PC-3 (cell line): ENCODE measurements around the gene KIAA0930. TPM values are rescaled to one million over a fixed set of nuclear protein-coding genes. Genes with fewer than 3 reads are reported as not detected.

ENCODE experiments used
- ATAC-seq: fragments of 200-7000 bp; cut with Tn5 transposase; 2 replicates; pipeline ENCODE4 v1.9.1; 2020; ENCODE audit warnings: mild to moderate bottlenecking, moderate library complexity
- BruUV-seq: library from RNA; stranded (reverse); fragments of 400-500 nt; replicated peaks from 2 replicates; lab custom pipeline; 2021; lab: Mats Ljungman, UMichigan
- CTCF ChIA-PET: fragments of 300-600 bp; sonication (Branson Sonifier 250); formaldehyde crosslinking; loops from one replicate; lab custom pipeline; 2022; ENCODE audit warnings: antibody characterized with exemption; lab: Charles Lee
- POLR2A ChIA-PET: fragments of 300-600 bp; sonication (Branson Sonifier 250); formaldehyde crosslinking; loops from one replicate; lab custom pipeline; 2022; ENCODE audit warnings: antibody characterized with exemption; ENCODE audit not compliant: unreplicated experiment; lab: Charles Lee
- DNase-seq: peaks from one replicate; pipeline ENCODE4 v3.0.0-alpha.2; 2015
- H2AFZ ChIP-seq: fragments of 300-600 bp; sonication (generic); 2 replicates; pipeline ENCODE4 v1.6.0; 2016; ENCODE audit warnings: antibody characterized with exemption, low read length
- H3F3A ChIP-seq: fragments of 300-600 bp; sonication (generic); one replicate; pipeline ENCODE4 v1.6.0; 2017; ENCODE audit warnings: antibody characterized with exemption, low read length, control low read depth, mild to moderate bottlenecking; ENCODE audit not compliant: unreplicated experiment
- H3K27ac ChIP-seq: fragments of 300-600 bp; sonication (generic); 2 replicates; pipeline ENCODE4 v1.5.1; 2016; ENCODE audit warnings: mild to moderate bottlenecking, low read length
- H3K27me3 ChIP-seq: fragments of 300-600 bp; sonication (generic); 2 replicates; pipeline ENCODE4 v1.6.1; 2016; ENCODE audit warnings: low read length, mixed read lengths
- H3K36me3 ChIP-seq: fragments of 300-600 bp; sonication (generic); 2 replicates; pipeline ENCODE4 v1.6.1; 2016; ENCODE audit warnings: low read depth, mixed run types, low read length, mixed read lengths
- H3K4me1 ChIP-seq: fragments of 300-600 bp; sonication (generic); 2 replicates; pipeline ENCODE4 v1.5.1; 2016; ENCODE audit warnings: low read length; ENCODE audit not compliant: insufficient read depth
- H3K4me2 ChIP-seq: fragments of 300-600 bp; sonication (generic); 2 replicates; pipeline ENCODE4 v1.6.0; 2016; ENCODE audit warnings: low read length
- H3K4me3 ChIP-seq: fragments of 300-600 bp; sonication (generic); 2 replicates; pipeline ENCODE4 v1.5.1; 2016; ENCODE audit warnings: mild to moderate bottlenecking, low read length, mixed read lengths
- H3K79me2 ChIP-seq: fragments of 300-600 bp; sonication (generic); 2 replicates; pipeline ENCODE4 v1.6.1; 2017; ENCODE audit warnings: low read length, mixed read lengths
- H3K9ac ChIP-seq: fragments of 300-600 bp; sonication (generic); 2 replicates; pipeline ENCODE4 v1.6.0; 2016; ENCODE audit warnings: mild to moderate bottlenecking, low read length
- H3K9me2 ChIP-seq: fragments of 300-600 bp; sonication (generic); replicated peaks from 2 replicates; pipeline ENCODE4 v1.6.1; 2016; ENCODE audit warnings: mixed run types, low read length, mixed read lengths
- H3K9me3 ChIP-seq: fragments of 300-600 bp; sonication (generic); 2 replicates; pipeline ENCODE4 v1.6.1; 2016; ENCODE audit warnings: low read length, mixed read lengths
- H4K20me1 ChIP-seq: fragments of 300-600 bp; sonication (generic); 2 replicates; pipeline ENCODE4 v1.6.1; 2016; ENCODE audit warnings: low read length, mixed read lengths
- EZH2 ChIP-seq: fragments of 300-600 bp; sonication (generic); IDR thresholded peaks from one replicate; pipeline ENCODE4 v1.6.1; 2017; ENCODE audit warnings: antibody characterized with exemption, mild to moderate bottlenecking, low read length; ENCODE audit not compliant: unreplicated experiment
- EZH2phosphoT487 ChIP-seq: fragments of 300-600 bp; sonication (generic); IDR thresholded peaks from 2 replicates; pipeline ENCODE4 v1.6.1; 2018; ENCODE audit warnings: mild to moderate bottlenecking, antibody characterized with exemption, low read length, borderline replicate concordance
- intact Hi-C: fragments of 100-400 bp; cut with micrococcal nuclease; formaldehyde crosslinking; loops from 2 replicates; pipeline ENCODE4 v1.9.0; 2023
- total RNA-seq: library from RNA; depleted of rRNA; stranded (reverse); fragments of >200 nt; gene quantifications from 2 replicates; pipeline ENCODE4 v1.2.3, GENCODE V29; 2014
- TF ChIP-seq, protein P1 (sequence below): fragments of 300-600 bp; sonication (generic); conservative IDR thresholded peaks from 2 replicates; pipeline ENCODE4 v1.5.1; 2017; ENCODE audit warnings: antibody characterized with exemption, low read depth, mild to moderate bottlenecking, low read length

The KIAA0930 gene
- total RNA-seq, 1 experiment from 2014 or later: 29.8 TPM

DNA sequence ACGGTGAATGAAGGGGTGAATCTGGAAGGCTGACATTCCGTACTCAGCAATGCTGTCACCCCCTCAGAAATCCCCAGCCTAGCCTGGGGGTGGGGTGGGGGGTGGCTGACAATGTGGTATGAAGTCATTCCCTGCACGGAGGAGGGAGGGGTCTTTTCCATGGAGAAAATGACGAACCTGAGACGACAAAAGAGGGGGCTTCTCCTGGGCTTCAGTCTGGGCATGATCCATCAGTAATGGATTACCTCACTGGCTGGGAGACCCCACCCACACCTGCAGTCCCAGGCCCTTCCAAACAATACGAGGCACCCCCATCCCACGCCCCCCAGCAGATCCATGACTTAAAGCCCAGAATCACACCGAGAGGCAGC, 1.0 kb downstream of the KIAA0930 start:
- peak overlapping the region; percentile 92 for H3K4me2 ChIP-seq
- peaks cover 20% of the 10 kb centered on the region for H3K4me1 ChIP-seq
- no peaks in the 10 kb centered on the region for H3K36me3 ChIP-seq
- H3K9ac ChIP-seq: peak overlapping the region; percentile 74
- BruUV-seq: no TSS peak
- H2AFZ ChIP-seq: no peak overlapping the region
- ATAC-seq: no peak
- H3F3A ChIP-seq: no peaks in the 10 kb centered on the region
- no peaks in the 10 kb centered on the region for H3K9me3 ChIP-seq
- H3K27ac ChIP-seq: no peak overlapping the region
- no peaks in the 10 kb centered on the region for H3K9me2 ChIP-seq
- ChIA-PET POLR2A (no interaction called here), CTCF (no interaction called here)
- TF ChIP-seq EZH2: no peak
- TF ChIP-seq EZH2phosphoT487: no peak
- TF ChIP-seq, protein P1, sequence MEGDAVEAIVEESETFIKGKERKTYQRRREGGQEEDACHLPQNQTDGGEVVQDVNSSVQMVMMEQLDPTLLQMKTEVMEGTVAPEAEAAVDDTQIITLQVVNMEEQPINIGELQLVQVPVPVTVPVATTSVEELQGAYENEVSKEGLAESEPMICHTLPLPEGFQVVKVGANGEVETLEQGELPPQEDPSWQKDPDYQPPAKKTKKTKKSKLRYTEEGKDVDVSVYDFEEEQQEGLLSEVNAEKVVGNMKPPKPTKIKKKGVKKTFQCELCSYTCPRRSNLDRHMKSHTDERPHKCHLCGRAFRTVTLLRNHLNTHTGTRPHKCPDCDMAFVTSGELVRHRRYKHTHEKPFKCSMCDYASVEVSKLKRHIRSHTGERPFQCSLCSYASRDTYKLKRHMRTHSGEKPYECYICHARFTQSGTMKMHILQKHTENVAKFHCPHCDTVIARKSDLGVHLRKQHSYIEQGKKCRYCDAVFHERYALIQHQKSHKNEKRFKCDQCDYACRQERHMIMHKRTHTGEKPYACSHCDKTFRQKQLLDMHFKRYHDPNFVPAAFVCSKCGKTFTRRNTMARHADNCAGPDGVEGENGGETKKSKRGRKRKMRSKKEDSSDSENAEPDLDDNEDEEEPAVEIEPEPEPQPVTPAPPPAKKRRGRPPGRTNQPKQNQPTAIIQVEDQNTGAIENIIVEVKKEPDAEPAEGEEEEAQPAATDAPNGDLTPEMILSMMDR: no peak
- peak overlapping the region; percentile 86 for H3K4me3 ChIP-seq
- DNase-seq: no peak
- no peaks in the 10 kb centered on the region; the same call in 1 of the 2 replicates for H4K20me1 ChIP-seq
- intact Hi-C loops: loop anchor here (10.0 kb wide), 1 partner anchor 135 kb away; no protein-coding TSS in a partner anchor
- peaks cover 15% of the 10 kb centered on the region for H3K79me2 ChIP-seq
- no peaks in the 10 kb centered on the region for H3K27me3 ChIP-seq

- Histone ChIP-seq H3F3A (no peaks in the 10 kb centered on the region), H3K9me3 (no peaks in the 10 kb centered on the region), H3K36me3 (no peaks in the 10 kb centered on the region), H3K9me2 (no peaks in the 10 kb centered on the region), H3K27me3 (no peaks in the 10 kb centered on the region), H3K79me2 (peaks cover 15% of the 10 kb centered on the region), H3K4me1 (peaks cover 20% of the 10 kb centered on the region), H3K4me3 (peak overlapping the region; percentile 86; the same call in 1 of the 2 replicates), H4K20me1 (no peaks in the 10 kb centered on the region; the same call in 1 of the 2 replicates), H3K9ac (no peak overlapping the region), H3K4me2 (peak overlapping the region; percentile 92), H3K27ac (no peak overlapping the region), H2AFZ (no peak overlapping the region)
- TF ChIP-seq EZH2phosphoT487 (no peak), EZH2 (no peak)
- TF ChIP-seq, protein P1: no peak
- ChIA-PET POLR2A (no interaction called here), CTCF (no interaction called here)
- TSS peak; percentile 30 for BruUV-seq
- DNase-seq: no peak
- intact Hi-C loops: no loop called here
- 0 out of 2 replicates have a peak, but pooled peaks have one; percentile 15 for ATAC-seq
Observed at GRCh38 chr22:45238957-45239680, 1.6 kb downstream of the KIAA0930 start.
